ENCODE measurements around the gene SHC1.

Gene SHC1

GRCh38 chr1:154974808-154975408 lies 4.4 kb upstream of the SHC1 start:
- in situ Hi-C loops (cut with MboI; ENCODE audit: low sequenced_read_pairs): no loop called here

- in situ Hi-C loops (cut with MboI; ENCODE audit: low sequenced_read_pairs): no loop called here
Observed at GRCh38 chr1:154974102-154974807, 3.7 kb upstream of the SHC1 start, which contains the start of gene CKS1B. Gene CKS1B, plus strand, starts transcription at chr1:154974681. Its CDS starts 65 bp downstream, at chr1:154974746.

GRCh38 chr1:154973344-154974101 lies 3.0 kb upstream of the SHC1 start:
- in situ Hi-C loops (cut with MboI; ENCODE audit: low sequenced_read_pairs): no loop called here

GRCh38 chr1:154972517-154973343 lies 2.2 kb upstream of the SHC1 start:
- in situ Hi-C loops (cut with MboI; ENCODE audit: low sequenced_read_pairs): no loop called here

GRCh38 chr1:154972213-154972516 lies 1.6 kb upstream of the SHC1 start:
- in situ Hi-C loops (cut with MboI; ENCODE audit: low sequenced_read_pairs): no loop called here

GRCh38 chr1:154971341-154971998 lies 923 bp upstream of the SHC1 start:
- in situ Hi-C loops (cut with MboI; ENCODE audit: low sequenced_read_pairs): no loop called here

- in situ Hi-C loops (cut with MboI; ENCODE audit: low sequenced_read_pairs): no loop called here
Observed at GRCh38 chr1:154969860-154970452, 591 bp downstream of the SHC1 start.

- in situ Hi-C loops (cut with MboI; ENCODE audit: low sequenced_read_pairs): no loop called here
Observed at GRCh38 chr1:154969246-154969645, 1.3 kb downstream of the SHC1 start.

- in situ Hi-C loops (cut with MboI; ENCODE audit: low sequenced_read_pairs): no loop called here
Observed at GRCh38 chr1:154968731-154969130, 1.8 kb downstream of the SHC1 start.

GRCh38 chr1:154967331-154967950 lies 3.1 kb downstream of the SHC1 start:
- in situ Hi-C loops (cut with MboI; ENCODE audit: low sequenced_read_pairs): no loop called here

- in situ Hi-C loops (cut with MboI; ENCODE audit: low sequenced_read_pairs): no loop called here
Observed at GRCh38 chr1:154966111-154966510, 4.4 kb downstream of the SHC1 start.

- in situ Hi-C loops (cut with MboI; ENCODE audit: low sequenced_read_pairs): no loop called here
Observed at GRCh38 chr1:154964359-154964758, 6.2 kb downstream of the SHC1 start.

GRCh38 chr1:154963643-154964042 lies 6.9 kb downstream of the SHC1 start:
- in situ Hi-C loops (cut with MboI; ENCODE audit: low sequenced_read_pairs): no loop called here

- in situ Hi-C loops (cut with MboI; ENCODE audit: low sequenced_read_pairs): no loop called here
Observed at GRCh38 chr1:154962795-154963330, 7.7 kb downstream of the SHC1 start.

GRCh38 chr1:154962156-154962749 lies 8.3 kb downstream of the SHC1 start:
- in situ Hi-C loops (cut with MboI; ENCODE audit: low sequenced_read_pairs): no loop called here

GRCh38 chr1:154961207-154962155 lies 9.1 kb downstream of the SHC1 start, which contains the start of gene PYGO2:
Gene PYGO2, minus strand, starts transcription at chr1:154961782. Its CDS starts 206 bp downstream, at chr1:154961576.
- in situ Hi-C loops (cut with MboI; ENCODE audit: low sequenced_read_pairs): no loop called here

GRCh38 chr1:154960446-154961136 lies 10.0 kb downstream of the SHC1 start:
- in situ Hi-C loops (cut with MboI; ENCODE audit: low sequenced_read_pairs): no loop called here
